Activated CD4-positive, alpha-beta memory T cell treated with anti-CD3 and anti-CD28 coated beads, Interleukin-2, amount 10 ng/mL, durations not matched to agents 7 days and 5 days (primary cell): Measurements from ENCODE around the gene CIDEB. TPM values are rescaled to one million over a fixed set of nuclear protein-coding genes. Genes with fewer than 3 reads are reported as not detected.
"Not testable (repeated sequence)": the region's sequence is repeated elsewhere in the genome, so short reads cannot be mapped to it uniquely, and the experiment has no call there.

Experiments
- CTCF ChIA-PET: fragments of 350-600 bp; sonication (Branson Sonifier 250); formaldehyde crosslinking; loops from one replicate; lab custom pipeline; 2021; ENCODE audit warnings: antibody characterized with exemption, inconsistent platforms; lab: Charles Lee
- POLR2A ChIA-PET: fragments of 350-600 bp; sonication (Branson Sonifier 250); formaldehyde crosslinking; loops from one replicate; lab custom pipeline; 2021; ENCODE audit warnings: antibody characterized with exemption; lab: Charles Lee
- DNase-seq: peaks from one replicate; pipeline ENCODE4 v3.0.0-alpha.2; 2020
- H3K27ac Mint-ChIP-seq: one replicate; pipeline ENCODE4 v1.8.0; 2021; ENCODE audit warnings: mild to moderate bottlenecking, mixed read lengths
- H3K27me3 Mint-ChIP-seq: one replicate; pipeline ENCODE4 v1.8.0; 2021; ENCODE audit warnings: mixed read lengths
- H3K36me3 Mint-ChIP-seq: one replicate; pipeline ENCODE4 v1.8.0; 2021; ENCODE audit warnings: low read depth, mixed read lengths
- H3K4me1 Mint-ChIP-seq: one replicate; pipeline ENCODE4 v1.8.0; 2021; ENCODE audit warnings: mixed read lengths
- H3K4me3 Mint-ChIP-seq: one replicate; pipeline ENCODE4 v1.8.0; 2021; ENCODE audit warnings: mild to moderate bottlenecking, mixed read lengths
- H3K9me3 Mint-ChIP-seq: one replicate; pipeline ENCODE4 v1.8.0; 2021; ENCODE audit warnings: mixed read lengths
- total RNA-seq, 2 experiments: library from RNA; stranded (reverse); gene quantifications; one replicate each; pipeline ENCODE4 v1.2.3, GENCODE V29; 2021

The CIDEB gene
- 10 to 100 TPM; 38.4 to 39.6 TPM for total RNA-seq

GRCh38 chr14:24307575-24308341 is at the start of gene CIDEB:
CIDEB (minus strand) TSS chr14:24307977; CDS start chr14:24307858, 119 bp downstream.
- Mint-ChIP-seq H3K27me3 (no peaks in the 10 kb centered on the region), H3K9me3 (no peaks in the 10 kb centered on the region), H3K27ac (peak within 1 kb of the TSS; percentile 31), H3K4me1 (peaks cover 46% of the 10 kb centered on the region), H3K4me3 (no peak within 1 kb of the TSS), H3K36me3 (peaks cover 71% of the 10 kb centered on the region)
- ChIA-PET POLR2A (interaction anchor here (0.8 to 9.3 kb wide), 17 partner anchors 8 to 194 kb away, joined by 3 to 97 read pairs (median 7); partner anchors contain the start of genes CBLN3, CHMP4A, DCAF11 and DHRS1), CTCF (interaction anchor here (0.7 to 9.0 kb wide), 43 partner anchors 10 to 300 kb away, joined by 3 to 144 read pairs (median 7); partner anchors contain the start of genes ADCY4, CARMIL3, CHMP4A and DCAF11)
- DNase-seq: peak; percentile 65

GRCh38 chr14:24356208-24356607 is 48.4 kb upstream of the CIDEB start:
- ChIA-PET CTCF (interaction anchor here (1.7 kb wide), 1 partner anchor 23 kb away, joined by 5 read pairs; no protein-coding TSS in a partner anchor), POLR2A (no interaction called here)
- H3K4me1 Mint-ChIP-seq: no peaks in the 10 kb centered on the region
- no peaks in the 10 kb centered on the region for H3K9me3 Mint-ChIP-seq
- H3K4me3 Mint-ChIP-seq: no peak overlapping the region
- H3K27me3 Mint-ChIP-seq: peaks cover 45% of the 10 kb centered on the region
- H3K36me3 Mint-ChIP-seq: no peaks in the 10 kb centered on the region
- H3K27ac Mint-ChIP-seq: no peak overlapping the region
- no peak for DNase-seq

- Mint-ChIP-seq H3K4me1 (no peaks in the 10 kb centered on the region), H3K27me3 (peaks cover 47% of the 10 kb centered on the region), H3K9me3 (no peaks in the 10 kb centered on the region), H3K27ac (no peak overlapping the region), H3K4me3 (no peak overlapping the region), H3K36me3 (no peaks in the 10 kb centered on the region)
- ChIA-PET CTCF (interaction anchor here (0.7 to 1.7 kb wide), 2 partner anchors 21 to 84 kb away, joined by 3 to 5 read pairs; no protein-coding TSS in a partner anchor), POLR2A (no interaction called here)
- no peak for DNase-seq
Measured at GRCh38 chr14:24355009-24355408, 47.2 kb upstream of the CIDEB start.

- H3K36me3 Mint-ChIP-seq, H3K9me3 Mint-ChIP-seq, H3K27ac Mint-ChIP-seq, H3K4me1 Mint-ChIP-seq, H3K4me3 Mint-ChIP-seq, POLR2A ChIA-PET, DNase-seq: not testable (repeated sequence)
- peaks cover 47% of the 10 kb centered on the region for H3K27me3 Mint-ChIP-seq
- CTCF ChIA-PET: interaction anchor here (0.7 kb wide), 1 partner anchor 85 kb away, joined by 3 read pairs; no protein-coding TSS in a partner anchor
Measured at GRCh38 chr14:24354482-24354825, 46.7 kb upstream of the CIDEB start.

GRCh38 chr14:24353559-24354481 is 46.0 kb upstream of the CIDEB start:
- POLR2A ChIA-PET: no interaction called here
- CTCF ChIA-PET: no interaction called here
- DNase-seq: no peak
- no peaks in the 10 kb centered on the region for H3K9me3 Mint-ChIP-seq
- no peak overlapping the region for H3K4me3 Mint-ChIP-seq
- no peaks in the 10 kb centered on the region for H3K36me3 Mint-ChIP-seq
- H3K27ac Mint-ChIP-seq: no peak overlapping the region
- no peaks in the 10 kb centered on the region for H3K4me1 Mint-ChIP-seq
- peaks cover 53% of the 10 kb centered on the region for H3K27me3 Mint-ChIP-seq

GRCh38 chr14:24351517-24351916 is 43.7 kb upstream of the CIDEB start:
- H3K27me3 Mint-ChIP-seq: peaks cover 57% of the 10 kb centered on the region

GRCh38 chr14:24349742-24350141 is 42.0 kb upstream of the CIDEB start:
- H3K4me1 Mint-ChIP-seq: no peaks in the 10 kb centered on the region
- H3K4me3 Mint-ChIP-seq: no peak overlapping the region
- H3K9me3 Mint-ChIP-seq: no peaks in the 10 kb centered on the region
- peaks cover 67% of the 10 kb centered on the region for H3K27me3 Mint-ChIP-seq
- no peak for DNase-seq
- ChIA-PET CTCF (no interaction called here), POLR2A (interaction anchor here (0.9 kb wide), 1 partner anchor 87 kb away, joined by 3 read pairs; no protein-coding TSS in a partner anchor)
- no peak overlapping the region for H3K27ac Mint-ChIP-seq
- H3K36me3 Mint-ChIP-seq: no peaks in the 10 kb centered on the region

More at GRCh38 chr14:24351517-24351916, 43.7 kb upstream of the CIDEB start:
- ChIA-PET POLR2A (interaction anchor here (1.2 kb wide), 1 partner anchor 10 kb away, joined by 3 read pairs; no protein-coding TSS in a partner anchor), CTCF (interaction anchor here (1.5 to 1.7 kb wide), 2 partner anchors 19 to 80 kb away, joined by 4 to 8 read pairs; no protein-coding TSS in a partner anchor)
- Mint-ChIP-seq H3K36me3 (no peaks in the 10 kb centered on the region), H3K27ac (no peak overlapping the region), H3K4me1 (no peaks in the 10 kb centered on the region), H3K4me3 (no peak overlapping the region), H3K9me3 (no peaks in the 10 kb centered on the region)
- no peak for DNase-seq

GRCh38 chr14:24348186-24348585 is 40.4 kb upstream of the CIDEB start:
- DNase-seq: no peak
- ChIA-PET POLR2A (interaction anchor here (1.6 kb wide), 1 partner anchor 9 kb away, joined by 6 read pairs; the partner anchor contains the start of gene RIPK3), CTCF (interaction anchor here (1.6 to 1.8 kb wide), 2 partner anchors 14 to 16 kb away, joined by 4 to 13 read pairs; no protein-coding TSS in a partner anchor)
- H3K4me3 Mint-ChIP-seq: no peak overlapping the region
- H3K9me3 Mint-ChIP-seq: no peaks in the 10 kb centered on the region
- H3K4me1 Mint-ChIP-seq: no peaks in the 10 kb centered on the region
- H3K27ac Mint-ChIP-seq: no peak overlapping the region
- peaks cover 66% of the 10 kb centered on the region for H3K27me3 Mint-ChIP-seq
- H3K36me3 Mint-ChIP-seq: no peaks in the 10 kb centered on the region

- no peak for DNase-seq
- Mint-ChIP-seq H3K27ac (no peak overlapping the region), H3K9me3 (no peaks in the 10 kb centered on the region), H3K27me3 (peaks cover 63% of the 10 kb centered on the region), H3K4me3 (no peak overlapping the region), H3K36me3 (no peaks in the 10 kb centered on the region), H3K4me1 (no peaks in the 10 kb centered on the region)
- ChIA-PET POLR2A (interaction anchor here (1.6 kb wide), 1 partner anchor 8 kb away, joined by 6 read pairs; the partner anchor contains the start of gene RIPK3), CTCF (interaction anchor here (1.2 to 3.2 kb wide), 4 partner anchors 13 to 84 kb away, joined by 3 to 14 read pairs (median 8); no protein-coding TSS in a partner anchor)
Measured at GRCh38 chr14:24347134-24347533, 39.4 kb upstream of the CIDEB start.

- H3K4me1 Mint-ChIP-seq: peaks cover 8% of the 10 kb centered on the region
- POLR2A ChIA-PET: interaction anchor here (1.3 kb wide), 1 partner anchor 87 kb away, joined by 3 read pairs; no protein-coding TSS in a partner anchor
- peaks cover 47% of the 10 kb centered on the region for H3K27me3 Mint-ChIP-seq
- H3K4me3 Mint-ChIP-seq: no peak overlapping the region
- CTCF ChIA-PET: interaction anchor here (2.8 to 3.2 kb wide), 2 partner anchors 11 to 87 kb away, joined by 13 to 14 read pairs; no protein-coding TSS in a partner anchor
- no peak for DNase-seq
- no peak overlapping the region for H3K27ac Mint-ChIP-seq
- H3K9me3 Mint-ChIP-seq: no peaks in the 10 kb centered on the region
- no peaks in the 10 kb centered on the region for H3K36me3 Mint-ChIP-seq
Measured at GRCh38 chr14:24343795-24344660, 36.3 kb upstream of the CIDEB start.

- H3K4me1 Mint-ChIP-seq: peaks cover 19% of the 10 kb centered on the region
- H3K27me3 Mint-ChIP-seq: peaks cover 42% of the 10 kb centered on the region
- POLR2A ChIA-PET: no interaction called here
- H3K9me3 Mint-ChIP-seq: no peaks in the 10 kb centered on the region
- no peak overlapping the region for H3K4me3 Mint-ChIP-seq
- no peak for DNase-seq
- no peak overlapping the region for H3K27ac Mint-ChIP-seq
- CTCF ChIA-PET: interaction anchor here (2.8 kb wide), 1 partner anchor 9 kb away, joined by 13 read pairs; no protein-coding TSS in a partner anchor
- peaks cover 8% of the 10 kb centered on the region for H3K36me3 Mint-ChIP-seq
Measured at GRCh38 chr14:24342889-24343288, 35.1 kb upstream of the CIDEB start.
